Stimulated activated naive B cell treated with anti-CD40 and anti-IgM and Interleukin-4, amounts not matched to agents 10 μg/mL and 1 μg/mL and 100 μg/mL, for 72 hours (primary cell): Measurements from ENCODE around the gene PDE8B.

Source experiments
- ATAC-seq, 2 donors: fragments of 150-1000 bp; cut with Tn5 transposase; replicated peaks; 2 replicates each; pipeline ENCODE4 v1.10.0; 2021; ENCODE audit warnings: moderate library complexity in 1 of 2
- DNase-seq: peaks from one replicate; pipeline ENCODE4 v3.0.0; 2021
- H3K27ac Mint-ChIP-seq: one replicate; pipeline ENCODE4 v1.8.0; 2022; ENCODE audit warnings: mild to moderate bottlenecking, mixed read lengths
- H3K27me3 Mint-ChIP-seq, 2 donors: one replicate each; pipeline ENCODE4 v1.8.0; 2022; ENCODE audit warnings: mixed read lengths in 2 of 2
- H3K36me3 Mint-ChIP-seq, 2 donors: one replicate each; pipeline ENCODE4 v1.8.0; 2022; ENCODE audit warnings: mixed read lengths in 2 of 2, mild to moderate bottlenecking in 1 of 2
- H3K4me1 Mint-ChIP-seq, 2 donors: one replicate each; pipeline ENCODE4 v1.8.0; 2022; ENCODE audit warnings: mixed read lengths in 2 of 2, mild to moderate bottlenecking in 1 of 2
- H3K4me3 Mint-ChIP-seq, 2 donors: one replicate each; pipeline ENCODE4 v1.8.0; 2022; ENCODE audit warnings: mild to moderate bottlenecking in 2 of 2, mixed read lengths in 2 of 2, moderate library complexity in 1 of 2
- H3K9me3 Mint-ChIP-seq, 2 donors: one replicate each; pipeline ENCODE4 v1.8.0; 2022; ENCODE audit warnings: mixed read lengths in 2 of 2, mild to moderate bottlenecking in 1 of 2

The PDE8B gene

DNA sequence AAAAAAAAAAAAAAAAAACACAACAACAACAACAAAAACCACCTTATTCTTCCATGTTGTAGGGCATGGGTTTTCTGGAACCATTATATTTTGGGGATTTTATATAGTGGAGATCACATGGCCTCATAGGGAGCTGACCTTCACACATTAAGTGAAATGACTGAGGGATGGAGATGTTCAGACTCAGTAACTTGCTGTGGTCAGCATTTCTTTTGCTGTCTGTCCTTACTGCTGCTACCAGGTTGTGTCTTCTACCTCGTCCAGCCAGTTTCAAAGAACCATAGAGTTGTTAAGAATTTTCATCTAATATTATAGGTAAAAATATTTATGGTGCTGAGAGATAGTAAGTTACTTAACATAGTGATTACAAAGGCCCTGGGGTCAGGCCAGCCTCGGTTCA lies 107.6 kb downstream of the PDE8B start:
- no peaks in the 10 kb centered on the region for H3K27me3 Mint-ChIP-seq
- H3K9me3 Mint-ChIP-seq = peaks cover 0 to 2% of the 10 kb centered on the region in 2 donors
- H3K4me3 Mint-ChIP-seq = no peak overlapping the region
- ATAC-seq (no peak), DNase-seq (no peak)
- no peaks in the 10 kb centered on the region for H3K36me3 Mint-ChIP-seq
- peaks cover 0 to 2% of the 10 kb centered on the region in 2 donors for H3K4me1 Mint-ChIP-seq
- no peak overlapping the region for H3K27ac Mint-ChIP-seq

DNA sequence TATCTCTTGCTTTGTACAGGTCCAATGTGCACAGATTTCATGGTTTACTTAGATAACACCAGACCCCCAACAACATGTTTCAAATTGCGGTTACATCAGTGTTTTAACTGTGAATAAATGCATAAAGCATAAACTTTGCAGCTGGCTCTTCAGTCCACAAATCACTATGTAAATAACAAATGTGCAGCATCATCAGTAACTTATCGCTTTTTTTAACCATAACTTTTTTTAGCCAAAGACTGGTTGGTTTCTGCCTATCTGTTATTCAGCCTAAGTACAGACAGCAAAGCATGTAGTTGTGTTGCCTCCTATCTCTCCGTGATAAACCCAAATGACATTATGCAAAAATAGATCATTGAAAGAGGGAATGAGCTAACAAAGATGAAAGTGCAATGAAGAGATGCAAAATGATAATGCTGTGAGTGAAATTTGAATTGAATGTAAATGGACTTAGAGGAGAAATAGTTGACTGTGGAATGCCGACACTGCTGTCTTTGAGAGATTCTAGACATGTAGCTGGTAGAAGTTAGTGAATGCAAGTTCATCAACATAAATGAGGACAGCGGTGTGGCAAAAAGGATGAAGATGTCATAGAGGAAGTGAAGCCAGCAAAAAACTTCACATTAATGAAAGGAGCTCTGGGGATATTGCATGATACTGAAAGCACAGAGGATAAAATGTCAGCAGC lies 108.8 kb downstream of the PDE8B start:
- no peak overlapping the region for H3K4me3 Mint-ChIP-seq
- no peak overlapping the region for H3K27ac Mint-ChIP-seq
- H3K4me1 Mint-ChIP-seq = no peaks in the 10 kb centered on the region
- no peaks in the 10 kb centered on the region for H3K27me3 Mint-ChIP-seq
- DNase-seq = no peak
- no peaks in the 10 kb centered on the region for H3K9me3 Mint-ChIP-seq
- no peak for ATAC-seq
- no peaks in the 10 kb centered on the region for H3K36me3 Mint-ChIP-seq

DNA sequence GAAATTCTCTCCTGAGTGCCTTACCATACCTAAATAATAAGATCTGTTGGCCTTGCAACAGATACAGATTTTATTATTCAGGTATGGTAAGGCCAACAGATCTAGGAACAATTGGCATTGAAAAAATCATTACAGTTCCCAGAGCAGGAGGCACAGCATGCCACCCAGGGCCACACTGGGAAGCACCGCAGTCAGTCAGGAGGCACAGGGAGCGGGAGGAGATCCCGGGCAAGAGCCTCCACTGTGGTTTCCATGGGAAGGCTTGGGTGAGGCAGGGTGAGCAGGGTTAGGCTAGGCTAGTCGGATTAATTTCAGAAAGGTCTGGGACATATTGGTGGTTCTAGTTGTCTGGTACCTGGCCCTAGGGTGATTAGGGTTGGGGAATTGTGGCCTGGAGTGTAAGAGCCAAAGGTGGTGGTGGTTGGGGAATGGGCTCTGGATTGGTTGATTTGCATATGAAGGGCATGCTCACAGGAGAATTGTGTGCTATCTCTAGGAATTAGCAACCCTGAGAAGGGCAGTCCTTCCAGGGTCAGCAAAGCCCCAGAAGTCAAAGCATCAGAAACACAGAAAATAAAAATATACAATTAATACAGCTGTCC lies 111.4 kb downstream of the PDE8B start:
- Mint-ChIP-seq H3K27ac (no peak overlapping the region), H3K4me3 (no peak overlapping the region), H3K36me3 (no peaks in the 10 kb centered on the region), H3K9me3 (no peaks in the 10 kb centered on the region), H3K4me1 (no peaks in the 10 kb centered on the region), H3K27me3 (no peaks in the 10 kb centered on the region)
- ATAC-seq (no peak), DNase-seq (no peak)

- Mint-ChIP-seq H3K27me3 (no peaks in the 10 kb centered on the region), H3K36me3 (no peaks in the 10 kb centered on the region), H3K27ac (no peak overlapping the region), H3K9me3 (no peaks in the 10 kb centered on the region), H3K4me1 (no peaks in the 10 kb centered on the region), H3K4me3 (no peak overlapping the region)
- no peak for DNase-seq
- ATAC-seq = no peak
Observed at GRCh38 chr5:77322406-77322805, 111.9 kb downstream of the PDE8B start.

DNA sequence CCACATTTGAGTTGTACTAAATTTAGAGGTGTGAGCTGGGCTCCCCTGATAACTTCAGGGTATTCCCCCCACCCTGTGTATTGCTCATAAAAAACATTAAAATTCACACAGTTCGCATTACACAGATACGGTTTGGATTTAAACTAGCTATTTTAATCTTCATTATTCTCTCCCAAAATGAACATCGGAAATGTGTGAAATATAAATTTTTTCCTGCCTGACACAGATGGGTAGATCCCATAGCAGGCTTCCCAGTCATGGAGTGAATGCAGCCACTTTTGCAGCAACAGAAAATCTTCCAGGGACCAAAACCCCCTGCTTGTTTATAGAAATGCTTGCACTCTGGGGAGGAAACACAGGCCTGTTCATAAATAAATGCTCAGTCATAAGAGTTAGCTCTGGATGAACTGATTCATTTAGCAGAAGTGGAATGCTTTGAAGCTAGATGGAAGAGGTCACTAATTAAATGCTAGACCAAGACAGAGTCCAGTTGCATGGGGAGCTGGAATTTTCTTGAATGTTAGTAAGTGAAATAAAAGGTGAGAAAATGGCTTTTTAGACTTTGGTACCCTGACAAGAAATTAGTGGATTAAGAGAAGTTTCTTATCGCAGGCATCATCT lies 115.6 kb downstream of the PDE8B start:
- DNase-seq (no peak), ATAC-seq (no peak)
- Mint-ChIP-seq H3K27me3 (peaks cover 0 to 2% of the 10 kb centered on the region in 2 donors), H3K4me3 (no peak overlapping the region), H3K4me1 (no peaks in the 10 kb centered on the region), H3K9me3 (no peaks in the 10 kb centered on the region), H3K27ac (no peak overlapping the region), H3K36me3 (no peaks in the 10 kb centered on the region)

GRCh38 chr5:77326986-77327734 lies 116.7 kb downstream of the PDE8B start:
- DNase-seq (no peak), ATAC-seq (no peak)
- Mint-ChIP-seq H3K4me3 (no peak overlapping the region), H3K27ac (no peak overlapping the region), H3K27me3 (peaks cover 0 to 6% of the 10 kb centered on the region in 2 donors), H3K9me3 (no peaks in the 10 kb centered on the region), H3K4me1 (no peaks in the 10 kb centered on the region), H3K36me3 (no peaks in the 10 kb centered on the region)

- Mint-ChIP-seq H3K27me3 (peaks cover 0 to 6% of the 10 kb centered on the region in 2 donors), H3K4me3 (no peak overlapping the region), H3K27ac (no peak overlapping the region), H3K9me3 (no peaks in the 10 kb centered on the region), H3K4me1 (no peaks in the 10 kb centered on the region), H3K36me3 (no peaks in the 10 kb centered on the region)
- ATAC-seq (no peak), DNase-seq (no peak)
Observed at GRCh38 chr5:77328930-77329647, 118.6 kb downstream of the PDE8B start.

DNA sequence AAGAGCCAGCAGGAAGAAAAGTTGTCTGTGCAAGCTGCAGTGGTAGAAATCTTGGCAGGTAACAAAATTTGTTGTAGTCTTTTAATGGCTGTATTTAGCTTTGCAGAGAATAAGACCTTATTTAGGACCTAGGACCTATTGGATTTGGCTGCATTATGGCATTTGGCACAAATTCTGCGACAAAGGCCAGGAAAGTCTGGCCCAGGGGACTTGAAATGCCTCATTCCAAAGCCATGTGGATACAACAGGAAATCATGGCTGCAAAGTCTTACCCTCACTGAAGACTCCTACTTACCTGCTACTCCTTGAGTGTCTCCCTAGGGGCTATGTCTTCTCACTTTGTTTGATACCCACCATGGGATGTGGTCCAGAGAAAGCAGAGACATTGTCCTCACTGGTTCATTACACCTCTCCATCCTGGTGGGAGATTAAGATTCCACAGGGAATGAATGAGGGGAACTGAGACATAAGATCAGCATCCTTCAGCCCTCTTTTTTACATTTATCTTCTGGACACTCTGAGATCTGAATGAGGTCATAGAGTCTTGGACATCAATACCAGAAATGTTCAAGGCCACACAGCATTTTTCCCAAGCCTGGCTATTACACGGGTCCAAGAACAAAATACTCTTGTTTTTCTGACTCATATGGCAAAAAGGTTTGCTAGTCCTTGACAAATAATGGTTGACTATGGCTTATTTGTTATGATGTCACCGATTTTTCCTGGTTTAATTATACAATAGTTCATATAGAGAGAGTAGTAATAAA lies 119.4 kb downstream of the PDE8B start:
- H3K27me3 Mint-ChIP-seq = peaks cover 0 to 6% of the 10 kb centered on the region in 2 donors
- no peaks in the 10 kb centered on the region for H3K36me3 Mint-ChIP-seq
- no peak overlapping the region for H3K4me3 Mint-ChIP-seq
- H3K27ac Mint-ChIP-seq = no peak overlapping the region
- no peaks in the 10 kb centered on the region for H3K4me1 Mint-ChIP-seq
- no peaks in the 10 kb centered on the region for H3K9me3 Mint-ChIP-seq
- no peak for ATAC-seq
- no peak for DNase-seq

- no peak overlapping the region for H3K4me3 Mint-ChIP-seq
- DNase-seq (no peak), ATAC-seq (no peak)
- no peaks in the 10 kb centered on the region for H3K9me3 Mint-ChIP-seq
- no peak overlapping the region for H3K27ac Mint-ChIP-seq
- no peaks in the 10 kb centered on the region for H3K4me1 Mint-ChIP-seq
- no peaks in the 10 kb centered on the region for H3K36me3 Mint-ChIP-seq
- H3K27me3 Mint-ChIP-seq = peaks cover 0 to 6% of the 10 kb centered on the region in 2 donors
Observed at GRCh38 chr5:77333036-77333435, 122.6 kb downstream of the PDE8B start.

DNA sequence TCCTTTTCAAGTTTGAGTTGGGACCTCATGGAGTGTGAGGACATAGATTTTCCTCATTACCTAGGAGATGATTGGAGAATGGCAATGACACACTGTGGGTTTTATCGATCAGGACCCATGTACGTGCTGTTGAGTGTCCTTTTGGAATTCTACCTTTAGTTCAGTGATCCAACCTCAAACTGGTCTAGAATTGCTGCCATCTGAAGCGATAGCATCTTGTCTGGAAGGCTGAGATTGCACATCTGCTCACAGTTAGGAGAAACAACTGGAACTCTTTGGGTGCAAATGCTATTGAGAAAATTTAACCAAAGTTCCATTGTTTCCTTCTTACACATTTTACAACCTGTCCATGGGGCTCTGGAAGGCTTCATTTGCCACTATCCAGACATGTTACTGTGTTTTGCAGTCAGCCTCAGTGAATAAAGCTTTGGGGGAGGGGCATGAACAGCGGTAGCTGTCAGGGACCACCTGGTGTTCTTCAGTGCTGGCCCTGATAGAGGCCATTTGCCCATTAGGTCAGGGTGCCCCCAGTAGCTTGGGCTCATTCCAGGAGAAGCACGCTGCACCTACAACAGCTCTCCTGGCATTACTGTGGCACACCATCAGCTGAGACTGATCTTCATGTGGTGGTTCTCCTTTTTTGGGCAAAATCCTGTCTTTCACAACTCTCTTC lies 123.1 kb downstream of the PDE8B start:
- H3K27ac Mint-ChIP-seq = no peak overlapping the region
- no peak for ATAC-seq
- H3K4me3 Mint-ChIP-seq = no peak overlapping the region
- H3K36me3 Mint-ChIP-seq = no peaks in the 10 kb centered on the region
- H3K9me3 Mint-ChIP-seq = no peaks in the 10 kb centered on the region
- H3K4me1 Mint-ChIP-seq = no peaks in the 10 kb centered on the region
- DNase-seq = no peak
- peaks cover 0 to 6% of the 10 kb centered on the region in 2 donors for H3K27me3 Mint-ChIP-seq

GRCh38 chr5:77337246-77337645 lies 126.8 kb downstream of the PDE8B start:
- Mint-ChIP-seq H3K9me3 (no peaks in the 10 kb centered on the region), H3K27me3 (no peaks in the 10 kb centered on the region), H3K4me1 (no peaks in the 10 kb centered on the region), H3K27ac (no peak overlapping the region), H3K4me3 (no peak overlapping the region), H3K36me3 (no peaks in the 10 kb centered on the region)
- no peak for DNase-seq
- ATAC-seq = no peak

GRCh38 chr5:77337686-77338085 lies 127.2 kb downstream of the PDE8B start:
- Mint-ChIP-seq H3K4me1 (no peaks in the 10 kb centered on the region), H3K36me3 (no peaks in the 10 kb centered on the region)

GRCh38 chr5:77339337-77339890 lies 128.9 kb downstream of the PDE8B start:
- ATAC-seq (no peak), DNase-seq (no peak)
- Mint-ChIP-seq H3K36me3 (no peaks in the 10 kb centered on the region), H3K4me1 (no peaks in the 10 kb centered on the region), H3K9me3 (no peaks in the 10 kb centered on the region), H3K4me3 (no peak overlapping the region), H3K27ac (no peak overlapping the region), H3K27me3 (no peaks in the 10 kb centered on the region)

More at GRCh38 chr5:77337686-77338085, 127.2 kb downstream of the PDE8B start:
- Mint-ChIP-seq H3K27ac (no peak overlapping the region), H3K27me3 (no peaks in the 10 kb centered on the region), H3K9me3 (no peaks in the 10 kb centered on the region), H3K4me3 (no peak overlapping the region)
- no peak for DNase-seq
- no peak for ATAC-seq
